Neuron (in vitro differentiated cells): Measurements from ENCODE around the gene OR51Q1.

Experiments
- H2AFZ ChIP-seq: one replicate; pipeline ENCODE4 v1.6.1; 2013; ENCODE audit warnings: low read depth, mild to moderate bottlenecking, inconsistent platforms, low read length, moderate library complexity
- H3K27me3 ChIP-seq: one replicate; pipeline ENCODE4 v1.6.1; 2013; ENCODE audit warnings: low read length; ENCODE audit not compliant: insufficient read depth
- H3K36me3 ChIP-seq: one replicate; pipeline ENCODE4 v1.6.1; 2013; ENCODE audit warnings: low read length; ENCODE audit not compliant: insufficient read depth
- H3K4me1 ChIP-seq: one replicate; pipeline ENCODE4 v1.6.1; 2013; ENCODE audit warnings: low read length; ENCODE audit not compliant: insufficient read depth
- H3K4me3 ChIP-seq: 2 replicates; pipeline ENCODE4 v1.5.1; 2013; ENCODE audit warnings: mild to moderate bottlenecking, low read length, moderate library complexity
- H3K9me3 ChIP-seq: one replicate; pipeline ENCODE4 v1.6.1; 2013; ENCODE audit warnings: low read length

OR51Q1 gene

GRCh38 chr11:5421811-5422210 is at the start of gene OR51Q1:
Gene OR51Q1 (plus strand): TSS chr11:5422111. CDS start chr11:5422201, 90 bp downstream.
- Histone ChIP-seq H2AFZ (no peak within 1 kb of the TSS), H3K36me3 (no peaks in the 10 kb centered on the region), H3K27me3 (no peaks in the 10 kb centered on the region), H3K4me3 (no peak within 1 kb of the TSS), H3K9me3 (no peaks in the 10 kb centered on the region), H3K4me1 (no peaks in the 10 kb centered on the region)

GRCh38 chr11:5380740-5381342 is 41.1 kb upstream of the OR51Q1 start:
- no peaks in the 10 kb centered on the region for H3K36me3 ChIP-seq

GRCh38 chr11:5383576-5383975 is 38.3 kb upstream of the OR51Q1 start, which contains the start of gene OR51M1:
Gene OR51M1 (plus strand): TSS chr11:5383812. CDS start chr11:5389399, 5,587 bp downstream.
- H3K36me3 ChIP-seq = no peaks in the 10 kb centered on the region
- H3K9me3 ChIP-seq = no peaks in the 10 kb centered on the region
- H3K4me3 ChIP-seq = no peak within 1 kb of the TSS
- no peaks in the 10 kb centered on the region for H3K4me1 ChIP-seq
- no peaks in the 10 kb centered on the region for H3K27me3 ChIP-seq
- no peak within 1 kb of the TSS for H2AFZ ChIP-seq

More at GRCh38 chr11:5380740-5381342, 41.1 kb upstream of the OR51Q1 start:
- no peaks in the 10 kb centered on the region for H3K9me3 ChIP-seq
- no peak overlapping the region for H3K4me3 ChIP-seq
- no peak overlapping the region for H2AFZ ChIP-seq
- H3K27me3 ChIP-seq = no peaks in the 10 kb centered on the region
- no peaks in the 10 kb centered on the region for H3K4me1 ChIP-seq

- H3K36me3 ChIP-seq = no peaks in the 10 kb centered on the region
- no peaks in the 10 kb centered on the region for H3K9me3 ChIP-seq
- H2AFZ ChIP-seq = no peak overlapping the region
- H3K27me3 ChIP-seq = no peaks in the 10 kb centered on the region
- no peaks in the 10 kb centered on the region for H3K4me1 ChIP-seq
- H3K4me3 ChIP-seq = no peak overlapping the region
These were observed 37.6 kb upstream of the OR51Q1 start for GRCh38 chr11:5384335-5384734.

GRCh38 chr11:5390210-5390609 is 31.7 kb upstream of the OR51Q1 start:
- no peaks in the 10 kb centered on the region for H3K9me3 ChIP-seq
- no peak overlapping the region for H2AFZ ChIP-seq
- no peaks in the 10 kb centered on the region for H3K4me1 ChIP-seq
- no peaks in the 10 kb centered on the region for H3K27me3 ChIP-seq
- H3K36me3 ChIP-seq = no peaks in the 10 kb centered on the region
- no peak overlapping the region for H3K4me3 ChIP-seq

GRCh38 chr11:5394091-5394490 is 27.8 kb upstream of the OR51Q1 start:
- Histone ChIP-seq H3K9me3 (no peaks in the 10 kb centered on the region), H3K4me1 (no peaks in the 10 kb centered on the region), H3K27me3 (no peaks in the 10 kb centered on the region)

GRCh38 chr11:5398936-5399335 is 23.0 kb upstream of the OR51Q1 start:
- H3K4me1 ChIP-seq = no peaks in the 10 kb centered on the region
- H3K9me3 ChIP-seq = no peaks in the 10 kb centered on the region
- H2AFZ ChIP-seq = no peak overlapping the region
- H3K4me3 ChIP-seq = no peak overlapping the region
- no peaks in the 10 kb centered on the region for H3K36me3 ChIP-seq
- H3K27me3 ChIP-seq = no peaks in the 10 kb centered on the region

More at GRCh38 chr11:5394091-5394490, 27.8 kb upstream of the OR51Q1 start:
- Histone ChIP-seq H3K36me3 (no peaks in the 10 kb centered on the region), H3K4me3 (no peak overlapping the region), H2AFZ (no peak overlapping the region)

GRCh38 chr11:5405173-5405572 is 16.7 kb upstream of the OR51Q1 start:
- Histone ChIP-seq H3K4me3 (no peak overlapping the region), H3K36me3 (no peaks in the 10 kb centered on the region), H2AFZ (no peak overlapping the region), H3K9me3 (no peaks in the 10 kb centered on the region), H3K4me1 (no peaks in the 10 kb centered on the region), H3K27me3 (no peaks in the 10 kb centered on the region)

GRCh38 chr11:5420993-5421392 is 918 bp upstream of the OR51Q1 start:
- no peak overlapping the region for H3K4me3 ChIP-seq
- no peaks in the 10 kb centered on the region for H3K4me1 ChIP-seq
- H3K36me3 ChIP-seq = no peaks in the 10 kb centered on the region
- H3K9me3 ChIP-seq = no peaks in the 10 kb centered on the region
- no peaks in the 10 kb centered on the region for H3K27me3 ChIP-seq
- no peak overlapping the region for H2AFZ ChIP-seq

GRCh38 chr11:5423131-5423530 is 1.2 kb downstream of the OR51Q1 start:
- Histone ChIP-seq H3K4me3 (no peak overlapping the region), H3K9me3 (no peaks in the 10 kb centered on the region), H3K36me3 (no peaks in the 10 kb centered on the region), H2AFZ (no peak overlapping the region), H3K4me1 (no peaks in the 10 kb centered on the region), H3K27me3 (no peaks in the 10 kb centered on the region)

GRCh38 chr11:5441414-5441813 is 19.5 kb downstream of the OR51Q1 start, which contains the start of gene OR51I1:
Gene OR51I1 (minus strand): TSS chr11:5441514. CDS start chr11:5441514, 0 bp downstream.
- Histone ChIP-seq H3K4me1 (no peaks in the 10 kb centered on the region), H3K27me3 (no peaks in the 10 kb centered on the region), H3K4me3 (no peak within 1 kb of the TSS), H3K9me3 (no peaks in the 10 kb centered on the region), H3K36me3 (no peaks in the 10 kb centered on the region), H2AFZ (no peak within 1 kb of the TSS)

- Histone ChIP-seq H2AFZ (no peak overlapping the region), H3K36me3 (no peaks in the 10 kb centered on the region), H3K9me3 (no peaks in the 10 kb centered on the region), H3K27me3 (no peaks in the 10 kb centered on the region), H3K4me1 (no peaks in the 10 kb centered on the region), H3K4me3 (no peak overlapping the region)
These were observed 22.0 kb downstream of the OR51Q1 start for GRCh38 chr11:5443835-5444393.

GRCh38 chr11:5449023-5449422 is 27.1 kb downstream of the OR51Q1 start, which contains the start of gene OR51I2:
Gene OR51I2 (plus strand): TSS chr11:5449323. CDS start chr11:5453489, 4,166 bp downstream.
- H3K27me3 ChIP-seq = no peaks in the 10 kb centered on the region
- H3K36me3 ChIP-seq = no peaks in the 10 kb centered on the region
- H3K4me3 ChIP-seq = no peak within 1 kb of the TSS
- H2AFZ ChIP-seq = no peak within 1 kb of the TSS
- no peaks in the 10 kb centered on the region for H3K9me3 ChIP-seq
- no peaks in the 10 kb centered on the region for H3K4me1 ChIP-seq
